A673 (cell line): ENCODE results near the gene IRX4. TPM values are rescaled to one million over a fixed set of nuclear protein-coding genes. Genes with fewer than 3 reads are reported as not detected.

Experiments
- BruUV-seq: library from RNA; stranded (reverse); fragments of 400-500 nt; replicated peaks from 2 replicates; lab custom pipeline; 2021; lab: Mats Ljungman, UMichigan
- CTCF ChIA-PET: fragments of 300-600 bp; sonication (Branson Sonifier 250); formaldehyde crosslinking; loops from one replicate; lab custom pipeline; 2022; ENCODE audit warnings: antibody characterized with exemption; lab: Charles Lee
- POLR2A ChIA-PET: fragments of 300-600 bp; sonication (Branson Sonifier 250); formaldehyde crosslinking; loops from one replicate; lab custom pipeline; 2022; ENCODE audit warnings: antibody characterized with exemption; ENCODE audit not compliant: low non-redundant PET; lab: Charles Lee
- DNase-seq: peaks from one replicate; pipeline ENCODE4 v3.0.0-alpha.2; 2015; ENCODE audit warnings: low spot score
- H3K27ac ChIP-seq: fragments of 200-600 bp; sonication (generic); 2 replicates; pipeline ENCODE4 v1.5.1; 2016; ENCODE audit warnings: mixed run types, low read depth, mild to moderate bottlenecking, mixed read lengths, antibody characterized with exemption, low read length; ENCODE audit not compliant: poor library complexity, severe bottlenecking
- H3K27me3 ChIP-seq: fragments of 200-600 bp; sonication (generic); replicated peaks from 2 replicates; pipeline ENCODE4 v1.6.1; 2017; ENCODE audit warnings: mixed run types, low read depth, mild to moderate bottlenecking, mixed read lengths, antibody characterized with exemption, low read length; ENCODE audit not compliant: insufficient read depth, poor library complexity
- H3K36me3 ChIP-seq: fragments of 200-600 bp; sonication (generic); 2 replicates; pipeline ENCODE4 v1.6.1; 2016; ENCODE audit warnings: mixed run types, mild to moderate bottlenecking, mixed read lengths, antibody characterized with exemption, low read length; ENCODE audit not compliant: insufficient read depth, poor library complexity, severe bottlenecking
- H3K4me1 ChIP-seq: fragments of 200-600 bp; sonication (generic); 2 replicates; pipeline ENCODE4 v1.6.1; 2017; ENCODE audit warnings: mixed run types, mild to moderate bottlenecking, mixed read lengths, antibody characterized with exemption, low read length; ENCODE audit not compliant: insufficient read depth, poor library complexity, severe bottlenecking
- H3K4me3 ChIP-seq: fragments of 200-600 bp; sonication (generic); 2 replicates; pipeline ENCODE4 v1.5.1; 2016; ENCODE audit warnings: low read depth, mixed run types, mild to moderate bottlenecking, mixed read lengths, low read length; ENCODE audit not compliant: poor library complexity, severe bottlenecking
- H3K9me3 ChIP-seq: fragments of 200-600 bp; sonication (generic); 2 replicates; pipeline ENCODE4 v1.6.1; 2016; ENCODE audit warnings: mixed run types, low read depth, mild to moderate bottlenecking, mixed read lengths, antibody characterized with exemption, low read length; ENCODE audit not compliant: poor library complexity, severe bottlenecking
- CTCF ChIP-seq: fragments of 300-800, 200-600 bp; sonication (generic); conservative IDR thresholded peaks from 2 replicates; pipeline ENCODE4 v1.5.1; 2017; ENCODE audit warnings: low read depth, mild to moderate bottlenecking, antibody characterized with exemption, low read length, moderate library complexity, mixed read lengths
- EZH2 ChIP-seq: fragments of 200-600 bp; sonication (generic); IDR thresholded peaks from 2 replicates; pipeline ENCODE4 v1.6.1; 2017; ENCODE audit warnings: borderline replicate concordance, low read depth, mild to moderate bottlenecking, mixed read lengths, antibody characterized with exemption, low read length; ENCODE audit not compliant: poor library complexity, severe bottlenecking
- intact Hi-C: fragments of 100-400 bp; cut with micrococcal nuclease; formaldehyde crosslinking; loops from one replicate; pipeline ENCODE4 v1.10.0; 2022; ENCODE audit not compliant: unreplicated experiment
- total RNA-seq: library from RNA; stranded (reverse); gene quantifications from 2 replicates; pipeline ENCODE4 v1.2.3, GENCODE V29; 2021

IRX4 gene
- total RNA-seq, 1 experiment from 2014 or later: not detected

- intact Hi-C loops: no loop called here
- no peak overlapping the region for H3K4me3 ChIP-seq
- POLR2A ChIA-PET: no interaction called here
- CTCF ChIA-PET: no interaction called here
- H3K36me3 ChIP-seq: no peaks in the 10 kb centered on the region
- H3K4me1 ChIP-seq: no peaks in the 10 kb centered on the region
- no peak for DNase-seq
- no TSS peak for BruUV-seq
- no peak overlapping the region for H3K27ac ChIP-seq
- H3K27me3 ChIP-seq: peaks cover 77% of the 10 kb centered on the region
- TF ChIP-seq EZH2: no peak
- H3K9me3 ChIP-seq: no peaks in the 10 kb centered on the region
These were observed 47.8 kb upstream of the IRX4 start for GRCh38 chr5:1930501-1930879.

- POLR2A ChIA-PET: no interaction called here
- H3K36me3 ChIP-seq: no peaks in the 10 kb centered on the region
- no peaks in the 10 kb centered on the region for H3K9me3 ChIP-seq
- H3K4me1 ChIP-seq: no peaks in the 10 kb centered on the region
- H3K27me3 ChIP-seq: peaks cover 78% of the 10 kb centered on the region
- H3K27ac ChIP-seq: no peak overlapping the region
- DNase-seq: no peak
- no peak overlapping the region for H3K4me3 ChIP-seq
- intact Hi-C loops: no loop called here
- TF ChIP-seq CTCF: no peak
- no TSS peak for BruUV-seq
- CTCF ChIA-PET: no interaction called here
These were observed 46.6 kb upstream of the IRX4 start for GRCh38 chr5:1929108-1929991.

GRCh38 chr5:1926471-1927341, 44.0 kb upstream of the IRX4 start:
- no peak overlapping the region for H3K4me3 ChIP-seq
- no peaks in the 10 kb centered on the region for H3K36me3 ChIP-seq
- no peak for TF ChIP-seq CTCF
- no peak for TF ChIP-seq EZH2
- H3K27ac ChIP-seq: no peak overlapping the region
- ChIA-PET CTCF (no interaction called here), POLR2A (no interaction called here)
- H3K27me3 ChIP-seq: peaks cover 77% of the 10 kb centered on the region
- intact Hi-C loops: no loop called here
- H3K4me1 ChIP-seq: no peaks in the 10 kb centered on the region
- no peaks in the 10 kb centered on the region for H3K9me3 ChIP-seq
- no peak for DNase-seq
- no TSS peak for BruUV-seq
